Mesendoderm (in vitro differentiated cells): ENCODE results near the gene KCTD13. TPM values are rescaled to one million over a fixed set of nuclear protein-coding genes. Genes with fewer than 3 reads are reported as not detected.

Experiments
- DNase-seq: peaks from one replicate; pipeline ENCODE4 v3.0.0; 2013
- H2AK5ac ChIP-seq: 2 replicates; pipeline ENCODE4 v1.6.1; 2013; ENCODE audit warnings: low read length, inconsistent platforms
- H2BK120ac ChIP-seq: 2 replicates; pipeline ENCODE4 v1.6.1; 2013; ENCODE audit warnings: low read depth, mild to moderate bottlenecking, low read length, moderate library complexity, mixed read lengths
- H2BK15ac ChIP-seq: replicated peaks from 2 replicates; pipeline ENCODE4 v1.6.1; 2013; ENCODE audit warnings: low read depth, mild to moderate bottlenecking, moderate library complexity
- H2BK5ac ChIP-seq: 2 replicates; pipeline ENCODE4 v1.6.1; 2013; ENCODE audit warnings: low read length, inconsistent platforms
- H3K18ac ChIP-seq: 2 replicates; pipeline ENCODE4 v1.6.1; 2013; ENCODE audit warnings: mild to moderate bottlenecking, low read length, mixed read lengths
- H3K23ac ChIP-seq: one replicate; pipeline ENCODE4 v1.6.1; 2013; ENCODE audit warnings: low read length
- H3K27ac ChIP-seq: 2 replicates; pipeline ENCODE4 v1.5.1; 2013; ENCODE audit warnings: low read depth, mild to moderate bottlenecking, inconsistent platforms, low read length, moderate library complexity
- H3K27me3 ChIP-seq: 2 replicates; pipeline ENCODE4 v1.6.1; 2013; ENCODE audit warnings: low read length, control low read depth, mild to moderate bottlenecking, inconsistent platforms; ENCODE audit not compliant: insufficient read depth, poor library complexity
- H3K36me3 ChIP-seq: 2 replicates; pipeline ENCODE4 v1.6.1; 2013; ENCODE audit warnings: low read length, inconsistent platforms; ENCODE audit not compliant: control insufficient read depth, insufficient read depth
- H3K4ac ChIP-seq: one replicate; pipeline ENCODE4 v1.6.1; 2013; ENCODE audit warnings: low read depth, mild to moderate bottlenecking, low read length, moderate library complexity
- H3K4me1 ChIP-seq: 2 replicates; pipeline ENCODE4 v1.6.1; 2013; ENCODE audit warnings: low read depth, low read length, inconsistent platforms; ENCODE audit not compliant: control insufficient read depth
- H3K4me2 ChIP-seq: 2 replicates; pipeline ENCODE4 v1.6.1; 2013; ENCODE audit warnings: low read length
- H3K4me3 ChIP-seq: 2 replicates; pipeline ENCODE4 v1.5.1; 2013; ENCODE audit warnings: mild to moderate bottlenecking, low read length
- H3K56ac ChIP-seq: one replicate; pipeline ENCODE4 v1.6.1; 2013; ENCODE audit warnings: low read length
- H3K79me1 ChIP-seq: 2 replicates; pipeline ENCODE4 v1.6.1; 2013; ENCODE audit warnings: low read length, inconsistent platforms
- H3K79me2 ChIP-seq: 2 replicates; pipeline ENCODE4 v1.6.1; 2013; ENCODE audit warnings: mild to moderate bottlenecking, low read length; ENCODE audit not compliant: control insufficient read depth, insufficient read depth
- H3K9ac ChIP-seq: 2 replicates; pipeline ENCODE4 v1.6.1; 2013; ENCODE audit warnings: low read length, inconsistent platforms
- H4K5ac ChIP-seq: one replicate; pipeline ENCODE4 v1.6.1; 2013; ENCODE audit warnings: low read length
- H4K8ac ChIP-seq: one replicate; pipeline ENCODE4 v1.6.1; 2013; ENCODE audit warnings: low read depth, mild to moderate bottlenecking, control low read depth, low read length, moderate library complexity
- WGBS: extraction: QIAGEN DNeasy Blood & Tissue Kit; methylation state at CpG from one replicate; pipeline ENCODE4 v1.1.7; 2013; ENCODE audit warnings: low lambda C conversion rate, missing lambda C conversion rate; ENCODE audit not compliant: insufficient coverage; ENCODE audit errors: extremely low coverage; 5-methylcytosine and 5-hydroxymethylcytosine counted together
- polyA plus RNA-seq, 2 experiments: library from polyadenylated mRNA; stranded (reverse); fragments of 200-250 nt; gene quantifications; one replicate each; pipeline ENCODE4 v1.2.3, GENCODE V29; 2013

The KCTD13 gene
- 6.0 TPM for polyA plus RNA-seq (2013, experiment 1 of 2)
- 5.8 TPM for polyA plus RNA-seq (2013, experiment 2 of 2)

GRCh38 chr16:29925781-29926710 is at the start of gene KCTD13:
Gene KCTD13 (minus strand): TSS chr16:29926226. CDS start chr16:29926033, 193 bp downstream.
- WGBS: no CpG with 5 or more reads among the region's 89 CpGs
- H3K36me3 ChIP-seq: no peaks in the 10 kb centered on the region
- H2AK5ac ChIP-seq: peak within 1 kb of the TSS; percentile 51
- no peak within 1 kb of the TSS for H4K8ac ChIP-seq
- H3K79me1 ChIP-seq: peaks cover 4% of the 10 kb centered on the region
- no peak within 1 kb of the TSS for H2BK120ac ChIP-seq
- no peak within 1 kb of the TSS for H2BK15ac ChIP-seq
- peak within 1 kb of the TSS; percentile 99 for H3K56ac ChIP-seq
- no peaks in the 10 kb centered on the region for H3K27me3 ChIP-seq
- no peak within 1 kb of the TSS for H4K5ac ChIP-seq
- H3K9ac ChIP-seq: peak within 1 kb of the TSS; percentile 96
- H3K23ac ChIP-seq: peak within 1 kb of the TSS; percentile 31
- peak within 1 kb of the TSS; percentile 69 for H2BK5ac ChIP-seq
- H3K27ac ChIP-seq: peak within 1 kb of the TSS; percentile 5
- H3K4me3 ChIP-seq: peak within 1 kb of the TSS; percentile 94
- DNase-seq: peak; percentile 93
- H3K4ac ChIP-seq: peak within 1 kb of the TSS; percentile 65
- peak within 1 kb of the TSS; percentile 88 for H3K18ac ChIP-seq
- H3K4me2 ChIP-seq: peak within 1 kb of the TSS; percentile 99
- H3K4me1 ChIP-seq: peaks cover 6% of the 10 kb centered on the region
- H3K79me2 ChIP-seq: no peaks in the 10 kb centered on the region

GRCh38 chr16:29975134-29975538 is 49.1 kb upstream of the KCTD13 start:
- H3K9ac ChIP-seq: peak overlapping the region; percentile 90
- peaks cover 4% of the 10 kb centered on the region for H3K36me3 ChIP-seq
- peak overlapping the region; percentile 88 for H3K4me3 ChIP-seq
- no peak overlapping the region for H3K4ac ChIP-seq
- peaks cover 27% of the 10 kb centered on the region for H3K79me1 ChIP-seq
- H4K8ac ChIP-seq: no peak overlapping the region
- no peak overlapping the region for H4K5ac ChIP-seq
- no peak overlapping the region for H3K18ac ChIP-seq
- H3K79me2 ChIP-seq: peaks cover 28% of the 10 kb centered on the region
- no peak overlapping the region for H3K23ac ChIP-seq
- H2BK5ac ChIP-seq: no peak overlapping the region
- no peak overlapping the region for H3K27ac ChIP-seq
- peak overlapping the region; percentile 97 for H3K56ac ChIP-seq
- peak overlapping the region; percentile 21 for H3K4me2 ChIP-seq
- peaks cover 12% of the 10 kb centered on the region for H3K4me1 ChIP-seq
- H2AK5ac ChIP-seq: no peak overlapping the region
- no CpG with 5 or more reads among the region's 5 CpGs for WGBS
- DNase-seq: no peak
- H2BK15ac ChIP-seq: no peak overlapping the region
- H2BK120ac ChIP-seq: no peak overlapping the region
- H3K27me3 ChIP-seq: no peaks in the 10 kb centered on the region

- H4K8ac ChIP-seq: no peak overlapping the region
- H4K5ac ChIP-seq: no peak overlapping the region
- WGBS: no CpG with 5 or more reads among the region's 31 CpGs
- H3K4me2 ChIP-seq: peak overlapping the region; percentile 21
- H3K56ac ChIP-seq: peak overlapping the region; percentile 97
- H2BK120ac ChIP-seq: no peak overlapping the region
- peaks cover 28% of the 10 kb centered on the region for H3K79me2 ChIP-seq
- DNase-seq: no peak
- H3K27ac ChIP-seq: peak overlapping the region; percentile 78
- peaks cover 27% of the 10 kb centered on the region for H3K79me1 ChIP-seq
- peak overlapping the region; percentile 88 for H3K4me3 ChIP-seq
- peak overlapping the region; percentile 90 for H3K9ac ChIP-seq
- H3K4me1 ChIP-seq: peaks cover 12% of the 10 kb centered on the region
- H3K4ac ChIP-seq: peak overlapping the region; percentile 62
- no peak overlapping the region for H2BK15ac ChIP-seq
- peaks cover 2% of the 10 kb centered on the region for H3K36me3 ChIP-seq
- H3K23ac ChIP-seq: no peak overlapping the region
- peak overlapping the region; percentile 35 for H3K18ac ChIP-seq
- H2BK5ac ChIP-seq: no peak overlapping the region
- no peaks in the 10 kb centered on the region for H3K27me3 ChIP-seq
- no peak overlapping the region for H2AK5ac ChIP-seq
Observed at GRCh38 chr16:29974291-29975133, 48.5 kb upstream of the KCTD13 start.

GRCh38 chr16:29973384-29974246 is 47.6 kb upstream of the KCTD13 start, which contains the start of gene TAOK2:
Gene TAOK2 (plus strand): TSS chr16:29973868. CDS start chr16:29977773, 3,905 bp downstream.
- Histone ChIP-seq H3K23ac (peak within 1 kb of the TSS; percentile 56), H3K27ac (peak within 1 kb of the TSS; percentile 78), H2BK15ac (no peak within 1 kb of the TSS), H3K4me1 (peaks cover 12% of the 10 kb centered on the region), H2BK120ac (no peak within 1 kb of the TSS), H3K18ac (peak within 1 kb of the TSS; percentile 35), H3K27me3 (no peaks in the 10 kb centered on the region), H3K79me1 (peaks cover 26% of the 10 kb centered on the region), H3K36me3 (no peaks in the 10 kb centered on the region), H3K4me3 (peak within 1 kb of the TSS; percentile 88), H3K4me2 (peak within 1 kb of the TSS; percentile 21), H3K56ac (peak within 1 kb of the TSS; percentile 97), H4K8ac (no peak within 1 kb of the TSS), H4K5ac (no peak within 1 kb of the TSS), H3K9ac (peak within 1 kb of the TSS; percentile 90), H3K4ac (peak within 1 kb of the TSS; percentile 62), H2BK5ac (no peak within 1 kb of the TSS), H3K79me2 (peaks cover 28% of the 10 kb centered on the region), H2AK5ac (no peak within 1 kb of the TSS)
- peak; percentile 100 for DNase-seq
- WGBS: no CpG with 5 or more reads among the region's 75 CpGs

GRCh38 chr16:29972992-29973383 is 47.0 kb upstream of the KCTD13 start:
- H3K27ac ChIP-seq: no peak overlapping the region
- no peak overlapping the region for H3K23ac ChIP-seq
- no peak overlapping the region for H2BK5ac ChIP-seq
- H3K27me3 ChIP-seq: no peaks in the 10 kb centered on the region
- WGBS: 100% methylated on average over 1 of the region's 6 CpGs
- no peak overlapping the region for H3K18ac ChIP-seq
- peaks cover 23% of the 10 kb centered on the region for H3K79me1 ChIP-seq
- H3K4me2 ChIP-seq: no peak overlapping the region
- H3K36me3 ChIP-seq: no peaks in the 10 kb centered on the region
- H3K79me2 ChIP-seq: peaks cover 28% of the 10 kb centered on the region
- H4K8ac ChIP-seq: no peak overlapping the region
- no peak overlapping the region for H3K56ac ChIP-seq
- DNase-seq: no peak
- H3K4me1 ChIP-seq: peaks cover 12% of the 10 kb centered on the region
- H2BK120ac ChIP-seq: no peak overlapping the region
- H3K4me3 ChIP-seq: peak overlapping the region; percentile 15
- no peak overlapping the region for H3K9ac ChIP-seq
- no peak overlapping the region for H3K4ac ChIP-seq
- H2BK15ac ChIP-seq: no peak overlapping the region
- no peak overlapping the region for H4K5ac ChIP-seq
- no peak overlapping the region for H2AK5ac ChIP-seq
